Measurements from ENCODE around the gene NBAS. TPM values are rescaled to one million over a fixed set of nuclear protein-coding genes. Genes with fewer than 3 reads are reported as not detected.

NBAS gene
- polyA plus RNA-seq, 1 of the 3 experiments (the other 2 are of a cell fraction) = 12.0 TPM

DNA sequence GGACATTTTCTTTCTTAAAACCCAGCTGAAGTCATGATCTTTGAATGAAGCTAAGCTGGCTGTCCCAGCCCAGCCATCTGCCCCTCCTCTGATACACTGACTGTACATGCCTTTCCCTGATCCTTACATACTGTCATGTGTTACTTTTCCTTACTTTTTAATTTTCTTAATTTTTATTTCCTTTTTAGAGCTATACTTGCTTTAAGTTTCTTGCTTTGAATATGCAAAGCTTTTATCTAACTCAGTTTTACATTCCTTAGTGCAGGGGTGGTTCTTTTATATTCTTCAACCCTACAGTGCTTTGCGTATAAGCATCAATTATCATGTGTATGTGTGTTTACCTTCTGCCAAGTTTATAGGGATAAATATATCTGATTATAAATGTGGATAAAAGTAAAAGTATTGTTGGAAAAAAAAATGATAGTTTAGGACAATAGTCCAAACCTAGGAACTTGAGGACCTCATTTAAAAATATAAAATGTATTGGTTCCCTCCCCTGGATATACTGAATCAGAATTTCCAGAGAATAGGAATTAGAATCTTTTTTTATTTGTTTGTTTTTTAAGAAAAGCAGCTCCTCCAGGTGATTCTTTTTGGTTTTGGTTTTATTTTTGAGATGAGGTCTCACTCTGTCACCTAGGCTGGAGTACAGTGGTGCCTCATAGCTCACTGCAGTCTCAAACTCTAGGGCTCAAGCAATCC lies 48.4 kb upstream of the NBAS start:
- no peaks in the 10 kb centered on the region for H3K9me2 ChIP-seq
- H3K4me1 ChIP-seq (ENCODE audit: control insufficient read depth in 1 of 2, insufficient read depth in 2 of 2, low read depth in 1 of 2, low read length in 1 of 2) = no peaks in the 10 kb centered on the region
- no peaks in the 10 kb centered on the region for H3K27me3 ChIP-seq (ENCODE audit: insufficient read depth)
- H3K4me3 ChIP-seq (ENCODE audit: low read depth in 2 of 2, low read length in 1 of 2) = no peak overlapping the region
- peaks cover 8% of the 10 kb centered on the region for H3F3A ChIP-seq (replicated peaks; ENCODE audit: insufficient read depth)
- H2AFZ ChIP-seq (ENCODE audit: low read depth) = no peak overlapping the region
- DNase-seq = no peak
- TF ChIP-seq NRF1 (IDR thresholded peaks at IDR 0.05; ENCODE audit: low read depth, low read length) (no peak), TAF1 (IDR thresholded peaks at IDR 0.05; ENCODE audit: borderline replicate concordance, low read depth, low read length) (no peak), CHD2 (IDR thresholded peaks at IDR 0.05; ENCODE audit: low read length, partially characterized antibody) (no peak), YY1 (IDR thresholded peaks at IDR 0.05; ENCODE audit: low read depth) (no peak), ELF1 (IDR thresholded peaks at IDR 0.05) (no peak), FOXJ3 (CRISPR knock-in tag; IDR thresholded peaks at IDR 0.05) (no peak), RCOR1 (IDR thresholded peaks at IDR 0.05; ENCODE audit: low read length) (no peak), SIN3A (IDR thresholded peaks at IDR 0.05; ENCODE audit: borderline replicate concordance, low read depth, low read length) (no peak)
- TF ChIP-seq, protein P1, sequence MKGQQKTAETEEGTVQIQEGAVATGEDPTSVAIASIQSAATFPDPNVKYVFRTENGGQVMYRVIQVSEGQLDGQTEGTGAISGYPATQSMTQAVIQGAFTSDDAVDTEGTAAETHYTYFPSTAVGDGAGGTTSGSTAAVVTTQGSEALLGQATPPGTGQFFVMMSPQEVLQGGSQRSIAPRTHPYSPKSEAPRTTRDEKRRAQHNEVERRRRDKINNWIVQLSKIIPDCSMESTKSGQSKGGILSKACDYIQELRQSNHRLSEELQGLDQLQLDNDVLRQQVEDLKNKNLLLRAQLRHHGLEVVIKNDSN (IDR thresholded peaks at IDR 0.05; ENCODE audit: borderline replicate concordance, low read depth) = no peak
- TF ChIP-seq, protein P2, sequence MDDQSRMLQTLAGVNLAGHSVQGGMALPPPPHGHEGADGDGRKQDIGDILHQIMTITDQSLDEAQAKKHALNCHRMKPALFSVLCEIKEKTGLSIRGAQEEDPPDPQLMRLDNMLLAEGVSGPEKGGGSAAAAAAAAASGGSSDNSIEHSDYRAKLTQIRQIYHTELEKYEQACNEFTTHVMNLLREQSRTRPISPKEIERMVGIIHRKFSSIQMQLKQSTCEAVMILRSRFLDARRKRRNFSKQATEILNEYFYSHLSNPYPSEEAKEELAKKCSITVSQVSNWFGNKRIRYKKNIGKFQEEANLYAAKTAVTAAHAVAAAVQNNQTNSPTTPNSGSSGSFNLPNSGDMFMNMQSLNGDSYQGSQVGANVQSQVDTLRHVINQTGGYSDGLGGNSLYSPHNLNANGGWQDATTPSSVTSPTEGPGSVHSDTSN (IDR thresholded peaks at IDR 0.05) = no peak
- TF ChIP-seq, protein P3, sequence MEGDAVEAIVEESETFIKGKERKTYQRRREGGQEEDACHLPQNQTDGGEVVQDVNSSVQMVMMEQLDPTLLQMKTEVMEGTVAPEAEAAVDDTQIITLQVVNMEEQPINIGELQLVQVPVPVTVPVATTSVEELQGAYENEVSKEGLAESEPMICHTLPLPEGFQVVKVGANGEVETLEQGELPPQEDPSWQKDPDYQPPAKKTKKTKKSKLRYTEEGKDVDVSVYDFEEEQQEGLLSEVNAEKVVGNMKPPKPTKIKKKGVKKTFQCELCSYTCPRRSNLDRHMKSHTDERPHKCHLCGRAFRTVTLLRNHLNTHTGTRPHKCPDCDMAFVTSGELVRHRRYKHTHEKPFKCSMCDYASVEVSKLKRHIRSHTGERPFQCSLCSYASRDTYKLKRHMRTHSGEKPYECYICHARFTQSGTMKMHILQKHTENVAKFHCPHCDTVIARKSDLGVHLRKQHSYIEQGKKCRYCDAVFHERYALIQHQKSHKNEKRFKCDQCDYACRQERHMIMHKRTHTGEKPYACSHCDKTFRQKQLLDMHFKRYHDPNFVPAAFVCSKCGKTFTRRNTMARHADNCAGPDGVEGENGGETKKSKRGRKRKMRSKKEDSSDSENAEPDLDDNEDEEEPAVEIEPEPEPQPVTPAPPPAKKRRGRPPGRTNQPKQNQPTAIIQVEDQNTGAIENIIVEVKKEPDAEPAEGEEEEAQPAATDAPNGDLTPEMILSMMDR (IDR thresholded peaks at IDR 0.05) = no peak
- TF ChIP-seq, protein P4, sequence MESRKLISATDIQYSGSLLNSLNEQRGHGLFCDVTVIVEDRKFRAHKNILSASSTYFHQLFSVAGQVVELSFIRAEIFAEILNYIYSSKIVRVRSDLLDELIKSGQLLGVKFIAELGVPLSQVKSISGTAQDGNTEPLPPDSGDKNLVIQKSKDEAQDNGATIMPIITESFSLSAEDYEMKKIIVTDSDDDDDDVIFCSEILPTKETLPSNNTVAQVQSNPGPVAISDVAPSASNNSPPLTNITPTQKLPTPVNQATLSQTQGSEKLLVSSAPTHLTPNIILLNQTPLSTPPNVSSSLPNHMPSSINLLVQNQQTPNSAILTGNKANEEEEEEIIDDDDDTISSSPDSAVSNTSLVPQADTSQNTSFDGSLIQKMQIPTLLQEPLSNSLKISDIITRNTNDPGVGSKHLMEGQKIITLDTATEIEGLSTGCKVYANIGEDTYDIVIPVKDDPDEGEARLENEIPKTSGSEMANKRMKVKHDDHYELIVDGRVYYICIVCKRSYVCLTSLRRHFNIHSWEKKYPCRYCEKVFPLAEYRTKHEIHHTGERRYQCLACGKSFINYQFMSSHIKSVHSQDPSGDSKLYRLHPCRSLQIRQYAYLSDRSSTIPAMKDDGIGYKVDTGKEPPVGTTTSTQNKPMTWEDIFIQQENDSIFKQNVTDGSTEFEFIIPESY (IDR thresholded peaks at IDR 0.05; ENCODE audit: borderline replicate concordance, low read depth) = no peak
- no peak overlapping the region for H3K4me2 ChIP-seq
- H3K9ac ChIP-seq = no peak overlapping the region
- H3K36me3 ChIP-seq (replicated peaks in 1 of 2; ENCODE audit: control insufficient read depth in 1 of 2, insufficient read depth in 2 of 2, low read length in 1 of 2) = peaks cover 72% of the 10 kb centered on the region in 2 experiments
- H4K20me1 ChIP-seq (ENCODE audit: insufficient read depth) = no peaks in the 10 kb centered on the region
- 96% methylated on average over 1 of the region's 1 CpG for WGBS (ENCODE audit: low lambda C conversion rate)
- H3K9me3 ChIP-seq = no peaks in the 10 kb centered on the region
- ChIA-PET CTCF (interaction anchor here (0.6 to 2.2 kb wide), 3 partner anchors 15 to 922 kb away, joined by 3 to 9 read pairs (median 3); no protein-coding TSS in a partner anchor), POLR2A (no interaction called here)
- H3K79me2 ChIP-seq (ENCODE audit: insufficient read depth) = peaks cover 4% of the 10 kb centered on the region; the same call in 1 of the 2 replicates
- H3K27ac ChIP-seq (ENCODE audit: low read depth in 2 of 2, low read length in 1 of 2) = no peak overlapping the region

Measured in SK-N-SH (cell line).